Measurements from ENCODE around the gene GNG7.

DNA sequence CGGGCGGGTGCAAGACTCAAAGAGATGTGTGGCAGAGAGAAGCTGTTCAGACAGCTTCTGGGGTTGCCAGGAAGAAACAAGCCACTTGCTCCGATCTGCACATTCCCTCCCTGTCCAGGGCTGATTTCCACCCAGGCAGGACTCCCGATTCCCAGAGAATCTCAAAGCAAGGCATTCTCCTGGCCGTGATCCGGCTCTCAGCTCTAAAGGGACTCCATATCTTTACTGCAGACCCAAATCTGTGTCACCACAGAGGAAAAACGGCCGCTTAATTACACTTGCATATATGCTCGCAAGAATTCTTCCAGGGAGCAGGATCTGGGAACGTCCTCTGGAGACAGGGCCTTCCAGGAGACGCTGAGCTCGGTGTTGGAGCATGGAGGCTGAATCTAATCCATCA, 25.7 kb downstream of the GNG7 start:
- TF ChIP-seq, protein P1, sequence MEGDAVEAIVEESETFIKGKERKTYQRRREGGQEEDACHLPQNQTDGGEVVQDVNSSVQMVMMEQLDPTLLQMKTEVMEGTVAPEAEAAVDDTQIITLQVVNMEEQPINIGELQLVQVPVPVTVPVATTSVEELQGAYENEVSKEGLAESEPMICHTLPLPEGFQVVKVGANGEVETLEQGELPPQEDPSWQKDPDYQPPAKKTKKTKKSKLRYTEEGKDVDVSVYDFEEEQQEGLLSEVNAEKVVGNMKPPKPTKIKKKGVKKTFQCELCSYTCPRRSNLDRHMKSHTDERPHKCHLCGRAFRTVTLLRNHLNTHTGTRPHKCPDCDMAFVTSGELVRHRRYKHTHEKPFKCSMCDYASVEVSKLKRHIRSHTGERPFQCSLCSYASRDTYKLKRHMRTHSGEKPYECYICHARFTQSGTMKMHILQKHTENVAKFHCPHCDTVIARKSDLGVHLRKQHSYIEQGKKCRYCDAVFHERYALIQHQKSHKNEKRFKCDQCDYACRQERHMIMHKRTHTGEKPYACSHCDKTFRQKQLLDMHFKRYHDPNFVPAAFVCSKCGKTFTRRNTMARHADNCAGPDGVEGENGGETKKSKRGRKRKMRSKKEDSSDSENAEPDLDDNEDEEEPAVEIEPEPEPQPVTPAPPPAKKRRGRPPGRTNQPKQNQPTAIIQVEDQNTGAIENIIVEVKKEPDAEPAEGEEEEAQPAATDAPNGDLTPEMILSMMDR (IDR thresholded peaks at IDR 0.05; ENCODE audit: low read depth, low read length, poor library complexity, severe bottlenecking): no peak
- no peak for TF ChIP-seq EZH2phosphoT487 (IDR thresholded peaks at IDR 0.05; ENCODE audit: borderline replicate concordance, low read length)

All from DOHH2 (cell line).